Activated T-cell treated with anti-CD3 and anti-CD28 coated beads for 4 hours (primary cell): ENCODE measurements around the gene NIPBL.
"Not testable (repeated sequence)": the region's sequence is repeated elsewhere in the genome, so short reads cannot be mapped to it uniquely, and the experiment has no call there.

Experiments
- DNase-seq: peaks from one replicate; pipeline ENCODE4 v3.0.0-alpha.2; 2020

The NIPBL gene

GRCh38 chr5:36950586-36951457 is 74.3 kb downstream of the NIPBL start:
- DNase-seq: no peak

- no peak for DNase-seq
Measured at GRCh38 chr5:36953043-36953442, 76.5 kb downstream of the NIPBL start.

GRCh38 chr5:36957953-36958537 is 81.5 kb downstream of the NIPBL start:
- no peak for DNase-seq

GRCh38 chr5:36958612-36959011 is 82.0 kb downstream of the NIPBL start:
- DNase-seq: no peak

GRCh38 chr5:36965179-36965578 is 88.6 kb downstream of the NIPBL start:
- DNase-seq: no peak

GRCh38 chr5:36969700-36970395 is 93.3 kb downstream of the NIPBL start:
- DNase-seq: no peak

GRCh38 chr5:36978196-36978595 is 101.6 kb downstream of the NIPBL start:
- DNase-seq: no peak

GRCh38 chr5:36982146-36982545 is 105.6 kb downstream of the NIPBL start:
- no peak for DNase-seq

GRCh38 chr5:36985387-36985786 is 108.8 kb downstream of the NIPBL start:
- DNase-seq: no peak

GRCh38 chr5:36988396-36988795 is 111.8 kb downstream of the NIPBL start:
- DNase-seq: no peak

- DNase-seq: no peak
Measured at GRCh38 chr5:36998578-36998977, 122.0 kb downstream of the NIPBL start.

- DNase-seq: no peak
Measured at GRCh38 chr5:37002176-37002751, 125.7 kb downstream of the NIPBL start.

- no peak for DNase-seq
Measured at GRCh38 chr5:37005252-37005651, 128.7 kb downstream of the NIPBL start.

GRCh38 chr5:37005946-37006540 is 129.5 kb downstream of the NIPBL start:
- DNase-seq: no peak

- DNase-seq: not testable (repeated sequence)
Measured at GRCh38 chr5:37013181-37013580, 136.6 kb downstream of the NIPBL start.

- no peak for DNase-seq
Measured at GRCh38 chr5:37014321-37014720, 137.8 kb downstream of the NIPBL start.

- no peak for DNase-seq
Measured at GRCh38 chr5:37015795-37016666, 139.5 kb downstream of the NIPBL start.

GRCh38 chr5:37028910-37029309 is 152.3 kb downstream of the NIPBL start:
- no peak for DNase-seq

- DNase-seq: no peak
Measured at GRCh38 chr5:37029436-37029835, 152.9 kb downstream of the NIPBL start.

GRCh38 chr5:37034955-37035354 is 158.4 kb downstream of the NIPBL start:
- DNase-seq: no peak

- DNase-seq: no peak
Measured at GRCh38 chr5:37037840-37038239, 161.3 kb downstream of the NIPBL start.

GRCh38 chr5:37039824-37040223 is 163.3 kb downstream of the NIPBL start:
- no peak for DNase-seq
